Gastrocnemius medialis (tissue), 4 donors: ENCODE data around the gene PRKG1.

Source experiments
- CTCF ChIP-seq, 5 experiments: fragments of 450-650 bp in 3 of 5; fragments of 200-600 bp in 2 of 5; sonication (generic) in 2 of 5; IDR thresholded peaks in 4 of 5; conservative IDR thresholded peaks in 1 of 5; 1 replicate in 4 of 5; 2 replicates in 1 of 5; pipeline ENCODE4 v1.5.1; 2016 to 2019; ENCODE audit warnings: antibody characterized with exemption in 5 of 5, mild to moderate bottlenecking in 3 of 5, moderate library complexity in 3 of 5
- POLR2A ChIP-seq, 2 donors: fragments of 450-650 bp; IDR thresholded peaks; one replicate each; pipeline ENCODE4 v1.6.1; 2017; ENCODE audit warnings: antibody characterized with exemption in 2 of 2, mild to moderate bottlenecking in 2 of 2, moderate library complexity in 2 of 2

- no peak for TF ChIP-seq CTCF (IDR thresholded peaks at IDR 0.05 in 4 of 5, conservative IDR thresholded peaks at IDR 0.05 in 1 of 5)
- no peak for TF ChIP-seq POLR2A (IDR thresholded peaks at IDR 0.05)
These were observed 427.1 kb downstream of the PRKG1 start for GRCh38 chr10:51501396-51501795.
